AG08395 (cell line): Measurements from ENCODE around the gene TROAP.
A peak's percentile ranks its signal among the peaks of the same experiment; 100 is the strongest.
"Not testable (repeated sequence)": the region's sequence is repeated elsewhere in the genome, so short reads cannot be mapped to it uniquely, and the experiment has no call there.

ENCODE experiments used
- DNase-seq: peaks from one replicate; pipeline ENCODE4 v3.0.0; 2012; ENCODE audit warnings: mixed read lengths, low spot score

The TROAP gene

GRCh38 chr12:49367381-49368239 is 44.6 kb downstream of the TROAP start, which contains the start of gene SPATS2:
Gene SPATS2 (plus strand): TSS chr12:49367462. CDS start chr12:49461013, 93,551 bp downstream.
- no peak for DNase-seq

GRCh38 chr12:49368240-49368600 is 45.2 kb downstream of the TROAP start:
- DNase-seq = no peak

- peak; percentile 59 for DNase-seq
Measured at GRCh38 chr12:49369411-49370145, 46.5 kb downstream of the TROAP start.

GRCh38 chr12:49370539-49370938 is 47.5 kb downstream of the TROAP start:
- DNase-seq = no peak

GRCh38 chr12:49375406-49375805 is 52.4 kb downstream of the TROAP start:
- DNase-seq = no peak

- DNase-seq = no peak
Measured at GRCh38 chr12:49377386-49377785, 54.3 kb downstream of the TROAP start.

GRCh38 chr12:49380184-49380583 is 57.1 kb downstream of the TROAP start:
- not testable (repeated sequence) for DNase-seq
